ENCODE data around the gene MMP25. TPM values are rescaled to one million over a fixed set of nuclear protein-coding genes. Genes with fewer than 3 reads are reported as not detected.

The MMP25 gene
- total and polyA plus RNA-seq, 9 of the 15 experiments (the other 6 are each of a cell fraction or from before 2014, with no cell fraction given) = 0.03 to 0.04 TPM; not detected in 7

GRCh38 chr16:3027983-3028715, 18.2 kb upstream of the MMP25 start (continued):
- TF ChIP-seq, protein P1, sequence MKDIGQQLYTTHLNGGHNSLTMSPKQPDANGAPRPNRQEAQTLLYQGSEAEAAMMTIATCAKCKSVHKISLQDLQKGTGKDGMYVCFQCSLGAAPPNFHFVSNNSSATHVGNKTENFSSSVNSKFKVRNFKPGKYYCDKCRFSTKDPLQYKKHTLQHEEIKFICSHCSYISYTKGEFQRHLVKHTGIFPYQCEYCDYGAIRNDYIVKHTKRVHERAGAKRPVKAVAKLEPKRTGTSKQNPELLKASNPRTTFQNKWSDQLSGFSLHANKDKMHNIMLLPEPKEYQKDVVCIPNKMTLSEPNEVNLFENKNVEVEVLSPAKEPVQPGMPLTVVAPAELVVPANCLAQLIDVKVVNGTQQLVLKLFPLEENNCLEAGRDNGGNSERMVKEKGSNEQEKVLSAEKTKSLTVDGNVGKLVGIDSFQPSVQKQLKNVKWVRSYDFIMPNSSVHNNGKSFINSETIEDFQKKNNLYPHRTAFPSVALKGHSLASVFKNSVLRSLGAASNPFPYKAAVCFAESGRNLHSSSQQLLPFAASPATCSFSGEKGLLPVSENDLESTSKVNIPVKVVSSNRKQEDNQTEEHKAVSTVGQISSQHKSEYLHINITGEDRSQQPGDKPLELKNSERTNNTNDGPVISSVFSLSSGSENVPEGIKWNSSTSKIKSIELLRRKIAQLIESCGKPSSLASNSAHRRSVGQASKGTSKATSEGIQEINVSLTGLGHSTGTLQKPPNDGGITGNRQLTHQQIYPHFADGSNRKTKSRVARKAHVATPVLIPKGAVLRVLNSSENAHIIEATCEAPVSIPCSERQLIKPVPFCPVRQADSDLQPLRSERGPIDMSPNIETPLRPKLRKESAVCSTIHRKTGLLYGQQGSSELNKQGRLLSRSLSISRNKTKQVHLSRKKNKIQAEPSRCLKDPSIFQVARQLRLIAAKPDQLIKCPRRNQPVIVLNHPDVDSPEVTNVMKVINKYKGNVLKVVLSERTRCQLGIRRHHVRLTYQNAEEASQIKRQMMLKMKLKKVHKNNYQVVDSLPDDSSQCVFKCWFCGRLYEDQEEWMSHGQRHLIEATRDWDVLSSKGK (CRISPR knock-in tag; IDR thresholded peaks at IDR 0.05) = no peak
- TF ChIP-seq ZNF277 (CRISPR knock-in tag; IDR thresholded peaks at IDR 0.05; ENCODE audit: borderline replicate concordance) (no peak), LEF1 (IDR thresholded peaks at IDR 0.05) (no peak), EGR1 (conservative IDR thresholded peaks at IDR 0.05) (no peak), CHD4 (IDR thresholded peaks at IDR 0.05; ENCODE audit: insufficient read depth, insufficient replicate concordance, low read depth, low read length, poor library complexity, severe bottlenecking) (no peak), THAP12 (CRISPR knock-in tag; IDR thresholded peaks at IDR 0.05) (no peak), ZNF146 (CRISPR knock-in tag; IDR thresholded peaks at IDR 0.05; ENCODE audit: unreplicated experiment) (no peak), ATF1 (CRISPR knock-in tag; IDR thresholded peaks at IDR 0.05) (no peak), ATF1 (tag; IDR thresholded peaks at IDR 0.05) (no peak), BRF1 (IDR thresholded peaks at IDR 0.05; ENCODE audit: borderline replicate concordance, extremely low read depth, insufficient read length) (no peak), ZNF3 (CRISPR knock-in tag; IDR thresholded peaks at IDR 0.05) (no peak), ARID4B (CRISPR knock-in tag; IDR thresholded peaks at IDR 0.05) (no peak), ELF1 (tag; IDR thresholded peaks at IDR 0.05) (no peak), GTF2A2 (tag; IDR thresholded peaks at IDR 0.05) (no peak), RHOXF2B (CRISPR knock-in tag; conservative IDR thresholded peaks at IDR 0.05) (no peak), ARNT (IDR thresholded peaks at IDR 0.05) (no peak)
- TF ChIP-seq, protein P2, sequence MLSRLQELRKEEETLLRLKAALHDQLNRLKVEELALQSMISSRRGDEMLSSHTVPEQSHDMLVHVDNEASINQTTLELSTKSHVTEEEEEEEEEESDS (CRISPR knock-in tag; IDR thresholded peaks at IDR 0.05) = no peak

Measured in K562 (cell line).